Measurements from ENCODE around the gene SCGB1A1.
"Not testable (repeated sequence)": the region's sequence is repeated elsewhere in the genome, so short reads cannot be mapped to it uniquely, and the experiment has no call there.

DNA sequence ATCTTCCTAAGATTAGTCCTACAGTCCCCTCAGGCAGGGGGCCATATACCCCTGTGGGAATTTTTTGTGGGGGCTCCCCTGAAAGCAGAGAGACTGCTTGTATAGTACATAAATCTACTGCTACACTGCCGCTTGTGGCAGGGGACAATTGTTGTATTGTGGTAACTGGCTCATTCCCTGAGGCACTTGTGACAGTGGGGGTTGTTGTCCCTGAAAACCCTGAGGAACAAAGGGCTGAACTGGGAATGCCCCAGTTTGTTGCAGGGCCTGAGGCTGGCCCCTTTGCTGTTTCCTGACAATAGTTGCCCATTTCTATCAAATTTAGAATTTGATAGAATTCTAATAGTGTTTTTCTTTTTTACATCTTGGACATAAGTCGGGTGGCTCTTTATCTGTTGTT lies 39.2 kb upstream of the SCGB1A1 start:
- TF ChIP-seq, protein P1, sequence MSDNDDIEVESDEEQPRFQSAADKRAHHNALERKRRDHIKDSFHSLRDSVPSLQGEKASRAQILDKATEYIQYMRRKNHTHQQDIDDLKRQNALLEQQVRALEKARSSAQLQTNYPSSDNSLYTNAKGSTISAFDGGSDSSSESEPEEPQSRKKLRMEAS (IDR thresholded peaks at IDR 0.05; ENCODE audit: low read depth, low read length), result not testable (repeated sequence)
- not testable (repeated sequence) for TF ChIP-seq CTCF (IDR thresholded peaks at IDR 0.05; ENCODE audit: low read depth, low read length); POLR2A (IDR thresholded peaks at IDR 0.05; ENCODE audit: extremely low read depth, insufficient read length)
